ENCODE results near the gene CTRB1.

DNA sequence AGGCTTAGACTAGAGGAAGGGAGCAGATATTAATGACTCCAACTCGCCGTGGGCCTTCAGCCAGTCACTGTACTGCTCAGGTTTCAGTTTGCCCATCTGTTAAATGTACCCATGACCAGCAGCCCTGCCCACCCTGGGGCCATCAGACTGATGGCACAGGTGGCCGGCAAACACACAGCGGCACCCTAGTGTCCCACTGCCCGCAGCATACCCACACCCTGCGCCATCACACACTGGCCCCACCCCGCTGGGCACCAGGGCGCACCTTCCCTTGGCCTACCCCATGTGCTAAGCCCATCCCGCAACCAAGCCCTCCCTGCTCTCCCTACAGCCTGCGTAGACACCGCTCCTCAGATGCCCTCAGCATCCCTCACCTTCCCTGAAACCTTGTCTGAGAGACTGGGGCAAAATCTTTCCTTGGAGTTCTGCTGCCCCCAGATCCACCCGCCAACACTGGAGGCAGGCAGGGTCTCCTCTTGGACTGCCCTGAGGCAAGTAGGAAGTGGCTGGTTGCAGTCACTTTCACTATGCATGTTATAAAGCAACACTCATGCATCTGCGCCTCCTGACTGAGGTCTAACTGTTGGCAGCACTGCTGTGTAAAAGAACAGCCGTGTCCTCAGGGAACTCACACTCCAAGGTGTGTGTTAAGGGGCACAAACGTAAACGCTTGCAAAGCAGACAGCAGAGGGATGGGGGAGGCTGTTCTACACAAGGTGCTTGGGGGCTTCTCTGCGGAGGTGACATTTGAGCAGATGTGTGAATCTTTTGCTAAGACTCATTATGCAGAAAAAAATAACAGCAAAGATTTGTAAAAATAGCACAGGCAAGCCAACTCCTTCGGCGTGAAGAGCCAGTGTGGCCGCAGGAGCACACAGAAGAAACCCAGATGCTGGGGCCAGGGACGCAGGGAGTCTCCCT lies 39.4 kb downstream of the CTRB1 start:
- TF ChIP-seq, protein P1, sequence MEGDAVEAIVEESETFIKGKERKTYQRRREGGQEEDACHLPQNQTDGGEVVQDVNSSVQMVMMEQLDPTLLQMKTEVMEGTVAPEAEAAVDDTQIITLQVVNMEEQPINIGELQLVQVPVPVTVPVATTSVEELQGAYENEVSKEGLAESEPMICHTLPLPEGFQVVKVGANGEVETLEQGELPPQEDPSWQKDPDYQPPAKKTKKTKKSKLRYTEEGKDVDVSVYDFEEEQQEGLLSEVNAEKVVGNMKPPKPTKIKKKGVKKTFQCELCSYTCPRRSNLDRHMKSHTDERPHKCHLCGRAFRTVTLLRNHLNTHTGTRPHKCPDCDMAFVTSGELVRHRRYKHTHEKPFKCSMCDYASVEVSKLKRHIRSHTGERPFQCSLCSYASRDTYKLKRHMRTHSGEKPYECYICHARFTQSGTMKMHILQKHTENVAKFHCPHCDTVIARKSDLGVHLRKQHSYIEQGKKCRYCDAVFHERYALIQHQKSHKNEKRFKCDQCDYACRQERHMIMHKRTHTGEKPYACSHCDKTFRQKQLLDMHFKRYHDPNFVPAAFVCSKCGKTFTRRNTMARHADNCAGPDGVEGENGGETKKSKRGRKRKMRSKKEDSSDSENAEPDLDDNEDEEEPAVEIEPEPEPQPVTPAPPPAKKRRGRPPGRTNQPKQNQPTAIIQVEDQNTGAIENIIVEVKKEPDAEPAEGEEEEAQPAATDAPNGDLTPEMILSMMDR (IDR thresholded peaks at IDR 0.05; ENCODE audit: low read depth, low read length) = no peak
- TF ChIP-seq EZH2phosphoT487 (IDR thresholded peaks at IDR 0.05; ENCODE audit: low read depth) = no peak
